ENCODE data around the gene CRELD2.

Gene CRELD2

DNA sequence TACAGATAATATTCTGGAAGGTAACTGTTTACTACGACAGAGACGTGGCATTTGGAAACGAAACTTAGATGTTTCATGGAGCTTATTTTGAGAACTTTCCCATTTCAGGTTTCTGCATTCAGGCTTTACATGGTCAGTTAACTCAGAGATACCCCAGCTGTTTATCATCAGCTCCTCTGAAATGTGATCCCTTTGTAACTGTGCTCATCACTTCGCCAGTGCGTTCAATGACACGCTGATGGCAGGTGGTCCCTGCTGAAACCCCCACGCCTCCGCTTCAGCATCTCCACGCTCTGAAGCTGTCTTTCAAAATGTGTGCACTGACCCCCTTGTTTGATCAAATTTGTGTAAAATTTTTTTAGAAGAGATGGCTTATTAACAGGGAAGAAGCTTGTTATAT lies 30.7 kb upstream of the CRELD2 start:
- DNase-seq = no peak

DNA sequence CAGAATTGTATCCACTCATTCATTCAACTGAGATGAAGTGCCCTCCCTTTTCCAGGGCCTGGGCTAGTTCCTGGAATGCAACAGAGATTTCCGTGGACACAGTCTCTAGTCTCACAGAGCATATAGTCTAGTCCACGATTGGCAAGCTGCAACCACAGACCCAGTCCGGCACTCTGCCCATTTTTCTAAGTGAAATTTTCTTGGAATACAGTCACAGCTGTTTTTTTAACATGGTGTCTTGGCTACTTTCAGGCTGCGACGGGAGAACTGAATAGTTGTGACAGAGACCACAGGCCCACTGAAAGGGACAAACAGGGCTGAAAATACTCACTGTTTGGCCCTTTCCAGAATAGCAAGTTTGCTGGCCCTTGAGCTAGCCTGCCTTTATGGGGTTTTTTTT lies 29.4 kb upstream of the CRELD2 start:
- no peak for DNase-seq

DNA sequence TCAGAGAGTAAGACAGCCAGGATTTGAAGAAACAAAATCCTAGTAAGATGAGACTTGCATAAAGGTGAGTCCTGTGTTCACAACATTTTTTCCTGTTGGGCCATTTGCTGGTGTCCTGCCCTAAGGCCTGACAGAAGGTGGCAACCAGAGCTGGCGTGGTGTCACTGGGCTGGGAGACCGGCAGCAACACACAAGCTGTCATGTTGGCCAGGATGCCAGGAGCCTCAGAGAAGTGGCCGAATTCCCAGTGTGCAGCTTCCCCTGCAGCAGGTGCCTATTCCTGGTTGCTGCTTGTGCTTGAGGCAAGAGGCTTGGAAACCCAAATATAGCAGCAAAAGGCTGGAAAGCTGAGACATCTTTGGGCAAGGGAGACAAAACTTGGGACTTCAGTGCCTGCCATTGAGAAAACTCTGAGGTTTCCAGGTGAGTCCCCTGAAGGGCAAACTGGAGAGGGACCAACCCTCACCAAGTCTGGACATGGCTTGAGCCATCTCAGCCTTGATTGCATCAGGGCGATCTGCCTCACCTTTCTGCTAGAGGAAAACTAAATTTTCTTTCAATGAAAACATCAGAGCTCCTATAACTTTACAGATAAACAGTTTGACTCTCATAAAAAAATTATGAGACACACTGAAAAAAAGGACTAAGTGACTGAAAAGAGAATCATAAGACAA lies 26.1 kb upstream of the CRELD2 start:
- no peak for DNase-seq

DNA sequence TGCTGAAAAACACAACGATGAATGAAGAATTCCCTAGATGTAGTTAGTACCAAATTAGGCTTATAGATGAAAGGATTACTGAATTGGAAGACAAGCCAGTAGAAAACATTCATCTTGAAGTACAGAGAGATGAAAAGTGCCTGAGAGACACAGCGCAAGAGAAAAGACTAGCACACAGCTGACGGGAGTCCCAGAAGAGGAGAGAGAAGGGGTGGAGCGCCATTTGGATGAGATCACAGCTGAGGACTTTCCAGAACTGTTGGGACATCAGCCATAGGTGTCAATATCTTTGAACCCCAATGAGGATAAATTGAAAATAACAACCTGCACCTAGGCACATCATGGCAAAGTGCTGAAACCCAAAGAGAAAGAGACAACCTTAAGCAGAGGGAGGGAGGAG lies 25.4 kb upstream of the CRELD2 start:
- no peak for DNase-seq

DNA sequence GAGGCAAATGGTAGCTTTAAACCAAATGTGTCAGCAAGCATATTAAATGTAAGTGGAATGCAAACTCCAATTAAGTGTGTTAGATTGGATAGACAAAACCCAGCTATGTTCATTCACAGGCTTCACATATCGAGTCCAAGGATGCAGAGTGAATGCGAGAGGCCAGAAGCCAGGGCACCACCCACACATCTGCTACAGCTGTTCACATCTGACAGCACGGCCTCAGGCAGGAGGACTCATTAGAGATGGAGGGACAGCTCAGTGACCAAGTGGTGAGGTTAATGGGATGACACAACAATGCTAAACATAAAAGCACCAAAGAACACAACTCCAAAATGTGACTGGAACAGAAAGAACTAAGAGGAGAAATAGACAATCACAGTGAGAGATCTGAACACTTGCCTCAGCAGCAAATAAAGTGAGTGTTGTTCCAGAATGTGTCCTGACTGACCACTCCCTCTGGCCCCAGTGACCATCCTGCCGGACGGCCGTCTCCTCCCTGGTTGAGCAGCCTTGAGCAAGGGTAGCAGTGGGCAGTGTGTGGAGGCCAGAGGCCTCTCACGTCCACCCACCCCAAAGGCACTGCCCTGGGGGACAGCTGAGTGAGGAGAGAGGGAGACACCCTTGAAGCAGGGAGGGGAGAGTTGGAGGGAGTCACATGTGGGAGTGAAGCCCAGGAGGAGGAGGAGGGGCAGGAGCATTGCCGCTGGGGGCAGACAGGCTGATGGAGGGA lies 23.9 kb upstream of the CRELD2 start:
- no peak for DNase-seq

DNA sequence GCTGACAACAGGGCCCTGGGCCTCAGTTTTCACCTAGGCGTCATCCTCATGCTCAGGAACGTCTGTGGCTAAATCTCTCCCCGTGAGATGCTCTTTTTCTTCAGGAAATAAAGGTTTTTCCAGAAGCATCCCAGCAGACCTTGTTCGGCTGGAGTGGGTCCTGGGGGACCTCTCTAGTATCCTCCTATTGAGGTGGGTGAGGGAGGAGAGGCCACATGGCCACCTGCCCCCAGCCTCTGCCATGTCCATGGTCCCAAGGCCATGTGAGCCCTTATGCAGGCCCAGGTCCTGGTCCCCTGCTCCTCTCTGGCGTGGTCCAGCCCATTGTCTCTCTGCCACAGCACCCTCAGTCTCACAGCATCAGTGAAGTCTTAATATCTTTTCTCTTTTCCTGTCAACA lies 22.2 kb upstream of the CRELD2 start:
- no peak for DNase-seq

DNA sequence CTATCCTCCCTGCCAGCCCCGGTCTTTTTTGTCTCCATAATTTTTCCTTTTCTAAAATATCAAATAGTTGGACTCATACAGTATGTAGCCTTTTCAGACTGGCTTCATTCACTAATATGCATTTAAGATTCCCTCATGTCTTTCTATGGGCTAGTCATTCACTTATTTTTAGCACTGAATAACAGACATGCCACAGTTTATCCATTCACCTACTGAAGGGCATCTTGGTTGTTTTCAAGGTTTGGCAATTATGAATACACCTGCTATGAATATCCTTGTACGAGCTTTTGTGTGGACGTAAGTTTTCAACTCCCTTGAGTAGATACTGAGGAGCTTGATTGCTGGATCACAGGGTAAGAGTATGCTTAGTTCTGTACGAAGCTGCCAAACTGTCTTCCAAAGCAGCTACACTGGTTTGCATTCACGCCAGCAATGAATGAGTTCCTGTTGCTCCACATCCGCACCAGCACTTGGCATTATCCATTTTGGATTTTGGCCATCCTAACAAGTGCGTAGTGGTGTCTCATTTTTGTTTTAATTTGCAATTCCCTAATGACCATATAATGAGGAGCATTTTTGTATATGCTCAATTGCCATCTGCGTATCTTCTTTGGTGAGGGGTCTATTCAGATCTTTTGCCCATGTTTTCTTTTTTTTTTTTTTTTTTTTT lies 21.3 kb upstream of the CRELD2 start:
- no peak for DNase-seq

DNA sequence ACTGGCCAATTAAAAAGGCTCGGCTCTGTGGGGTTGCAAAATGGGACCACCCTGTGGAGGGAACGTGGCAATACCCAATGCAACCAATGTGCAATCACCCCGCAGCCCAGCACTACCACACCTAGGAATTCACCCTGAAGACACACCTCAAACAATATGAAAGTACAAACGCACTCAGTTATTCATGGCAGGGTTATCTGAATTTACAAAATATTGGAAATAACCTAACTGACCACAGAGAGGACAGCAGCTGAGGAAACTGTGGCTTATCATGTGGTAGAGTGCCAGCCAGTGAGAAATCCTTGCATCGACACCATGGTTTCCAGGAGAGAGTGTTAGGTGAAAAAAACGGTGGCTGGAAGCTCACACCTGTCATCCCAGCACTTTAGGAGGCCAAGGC lies 18.9 kb upstream of the CRELD2 start:
- DNase-seq = no peak

DNA sequence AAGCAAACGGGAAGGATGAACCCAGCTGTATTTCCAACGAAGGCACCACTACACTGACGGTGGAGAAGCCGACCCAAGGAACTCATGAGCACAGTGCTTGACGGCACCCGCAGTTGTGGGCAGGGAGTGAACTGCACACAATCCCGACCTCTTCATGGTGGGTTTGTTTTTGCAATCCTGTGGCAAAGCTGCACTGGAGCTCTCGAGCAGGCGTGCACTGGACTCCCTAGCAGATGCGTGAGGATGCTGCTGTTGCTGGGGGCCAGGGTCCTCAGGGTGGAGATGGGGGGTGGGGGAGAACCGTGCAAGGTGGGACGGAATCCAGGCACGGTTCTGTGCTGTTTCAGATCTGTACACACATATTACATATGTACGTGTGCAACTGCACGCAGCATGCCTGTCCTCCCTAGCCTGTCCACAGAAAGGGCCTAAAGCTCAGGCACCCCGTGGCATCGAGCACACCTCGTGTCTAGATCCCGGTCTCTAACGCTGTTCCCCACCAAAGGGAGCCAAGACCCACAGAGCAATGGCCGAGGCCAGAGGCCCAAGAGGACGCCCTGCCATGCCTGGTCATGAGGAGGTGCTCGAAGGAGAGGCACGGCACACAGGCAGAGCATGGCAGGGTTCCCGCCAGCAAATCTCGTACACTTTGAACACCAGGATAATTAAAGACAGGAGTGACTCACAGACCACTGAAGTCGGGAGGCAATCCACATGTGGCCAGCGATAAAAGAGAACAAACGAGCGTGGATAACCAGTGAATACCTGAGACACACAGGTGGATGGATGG lies 17.8 kb upstream of the CRELD2 start:
- no peak for DNase-seq

DNA sequence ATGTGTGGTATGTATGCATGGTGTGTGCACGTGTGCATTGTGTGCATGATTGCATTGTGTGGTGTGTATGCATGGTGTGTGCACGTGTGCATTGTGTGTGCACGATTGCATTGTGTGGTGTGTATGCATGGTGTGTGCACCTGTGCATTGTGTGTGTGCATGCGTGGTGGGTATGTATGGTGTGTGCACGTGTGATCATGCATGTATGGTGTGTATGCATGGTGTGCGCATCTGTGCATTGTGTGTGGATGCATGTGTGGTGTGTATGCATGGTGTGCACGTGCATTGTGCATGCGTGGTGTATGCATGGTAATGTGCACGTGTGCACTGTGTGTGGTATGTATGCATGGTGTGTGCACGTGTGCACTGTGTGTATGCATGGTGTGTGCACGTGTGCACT lies 17.0 kb upstream of the CRELD2 start:
- DNase-seq = no peak

DNA sequence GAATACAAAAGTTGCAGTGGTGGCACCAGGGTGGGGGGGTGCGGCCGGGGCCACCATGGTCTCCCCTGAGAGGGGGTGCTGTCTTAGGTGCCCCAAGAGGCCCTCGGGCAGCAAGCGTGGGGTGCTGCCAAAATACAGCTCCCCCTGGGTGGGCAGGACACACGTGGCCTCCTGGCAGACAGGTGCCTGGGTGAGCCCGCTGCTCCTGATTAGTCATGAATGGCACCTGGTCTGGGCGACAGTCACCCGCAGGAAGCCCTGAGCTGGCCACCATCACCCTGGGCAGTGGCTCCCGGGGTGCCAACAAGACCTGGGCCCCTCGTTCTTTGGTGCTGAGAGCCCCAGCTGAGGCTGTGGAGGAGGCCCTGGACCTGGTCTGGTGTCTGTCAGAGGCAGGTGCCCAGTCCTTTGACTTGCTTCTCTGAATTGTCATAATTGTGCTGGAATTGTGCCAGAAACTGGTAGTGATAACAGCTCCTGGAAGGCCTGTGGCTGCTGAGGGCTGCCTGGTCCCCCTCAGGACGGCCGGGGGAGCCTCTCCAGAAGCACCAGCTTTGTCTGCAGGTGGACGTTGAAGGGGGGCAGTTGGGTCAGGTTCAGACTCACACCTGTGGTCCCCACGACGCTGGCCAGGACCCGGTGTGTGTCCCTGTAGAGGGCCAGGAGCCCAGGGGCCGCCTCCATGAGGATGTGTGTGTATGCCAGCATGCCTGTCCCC lies 15.0 kb upstream of the CRELD2 start:
- DNase-seq = no peak

DNA sequence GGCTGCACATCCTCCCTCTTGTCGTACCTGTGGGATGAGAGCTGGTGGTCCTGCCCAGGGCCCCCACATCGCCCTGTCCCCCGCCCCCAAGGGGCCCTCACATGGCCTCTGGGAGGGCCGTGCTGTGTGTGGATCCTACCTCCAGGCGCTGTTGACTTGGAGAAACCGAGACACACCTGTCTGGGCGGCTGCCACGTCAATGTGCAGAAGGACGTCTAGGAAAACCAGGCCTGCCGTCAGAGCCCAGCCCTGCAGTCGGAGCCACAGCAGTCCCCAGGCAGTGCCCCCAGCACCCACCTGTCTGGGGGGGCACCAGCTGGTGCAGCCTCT lies 14.4 kb upstream of the CRELD2 start:
- DNase-seq = no peak

DNA sequence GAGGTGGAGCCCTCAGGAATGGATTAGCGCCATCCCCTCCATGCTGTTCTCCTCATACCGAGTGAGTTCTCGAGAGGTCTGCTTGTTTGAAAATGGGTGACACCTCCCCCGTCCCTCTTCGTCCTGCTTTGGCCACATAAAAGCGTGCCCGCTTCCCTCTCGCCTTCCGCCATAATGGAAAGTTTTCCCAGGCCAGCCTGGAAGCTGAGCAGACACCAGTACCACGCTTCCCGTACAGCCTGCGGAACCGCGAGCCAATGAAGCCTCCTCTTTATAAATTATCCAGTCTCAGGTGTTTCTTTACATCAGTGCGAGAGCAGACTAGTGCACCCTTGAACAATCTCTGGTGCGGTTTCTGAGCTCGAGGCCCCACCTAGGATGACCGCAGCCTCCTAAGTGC lies 13.0 kb upstream of the CRELD2 start:
- DNase-seq = no peak

DNA sequence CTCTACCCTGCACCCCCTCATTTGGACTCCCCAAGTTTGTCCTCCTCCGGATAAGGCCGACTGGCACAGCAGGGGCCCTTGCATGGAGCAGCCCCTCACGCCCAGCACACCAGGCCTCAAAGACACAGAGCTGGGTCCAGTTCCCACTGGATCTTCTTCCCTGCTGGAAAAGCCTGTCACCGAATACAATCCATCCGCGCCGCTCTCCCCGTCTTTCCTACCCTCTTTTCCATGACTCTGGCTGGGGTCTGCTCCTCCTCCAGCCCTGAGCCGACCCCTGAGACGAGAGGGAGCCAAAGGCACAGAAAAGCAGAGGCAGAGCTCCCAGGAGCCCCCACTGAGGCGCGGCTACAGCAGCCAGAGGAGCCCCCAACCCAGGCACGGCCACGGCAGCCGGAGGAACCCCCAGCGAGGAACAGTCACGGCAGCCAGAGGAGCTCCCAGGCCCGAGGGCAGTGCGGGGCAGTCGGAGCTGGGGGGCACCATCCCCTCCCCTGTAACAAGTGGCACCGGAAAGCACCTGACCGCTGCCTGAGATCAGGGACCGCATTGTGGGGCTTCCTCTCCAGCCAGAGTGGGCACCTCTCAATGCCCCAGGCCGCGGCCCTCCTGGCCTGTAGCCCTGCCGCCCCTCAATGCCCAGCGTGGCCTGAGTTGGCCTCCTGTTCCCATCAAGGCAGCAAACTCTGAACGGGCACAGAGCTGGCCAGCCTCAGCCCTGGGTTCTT lies 12.2 kb upstream of the CRELD2 start:
- no peak for DNase-seq

DNA sequence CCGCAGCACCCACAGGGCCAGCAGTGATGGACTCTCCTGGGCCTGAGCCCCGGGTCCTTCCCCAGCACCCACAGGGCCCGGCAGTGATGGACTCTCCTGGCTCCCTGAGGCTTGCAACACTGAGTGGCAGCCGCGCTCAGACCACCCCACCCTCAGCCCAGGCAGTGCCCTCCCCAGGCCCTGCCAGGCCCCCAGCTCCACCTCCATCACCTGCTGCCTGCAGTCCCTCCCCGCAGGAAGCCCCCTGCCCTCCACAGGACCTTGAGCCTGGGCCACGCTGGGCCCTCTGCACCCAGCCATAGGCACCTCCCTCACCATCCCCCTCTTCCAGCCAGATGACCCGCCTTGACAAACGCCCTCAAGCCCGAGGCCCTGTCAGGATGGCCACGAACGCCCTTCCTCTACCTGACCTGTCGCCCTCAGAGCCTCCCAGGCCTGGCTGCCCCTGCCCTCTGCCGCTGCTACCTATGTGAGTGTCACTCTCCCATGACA lies 11.6 kb upstream of the CRELD2 start:
- DNase-seq = no peak

DNA sequence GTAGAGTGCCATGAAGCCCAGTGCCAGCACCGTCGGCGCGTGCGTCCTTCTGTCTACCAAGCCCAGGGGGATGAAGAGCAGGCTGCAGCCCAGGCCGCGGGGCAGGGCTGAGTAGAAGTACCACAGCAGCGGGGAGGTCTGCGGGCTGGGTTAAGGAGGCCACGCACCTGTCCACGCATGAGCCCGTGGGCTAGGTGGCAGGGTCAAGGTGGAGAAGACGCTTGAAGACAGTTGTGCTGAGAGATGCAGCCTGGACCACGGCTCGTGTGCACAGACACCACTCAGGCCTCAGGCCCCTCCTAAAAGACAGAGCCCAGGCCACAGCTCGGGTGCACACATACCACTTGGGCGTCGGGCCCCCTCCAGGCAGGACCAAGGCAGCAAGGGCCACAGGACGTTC lies 10.6 kb upstream of the CRELD2 start:
- DNase-seq = no peak

DNA sequence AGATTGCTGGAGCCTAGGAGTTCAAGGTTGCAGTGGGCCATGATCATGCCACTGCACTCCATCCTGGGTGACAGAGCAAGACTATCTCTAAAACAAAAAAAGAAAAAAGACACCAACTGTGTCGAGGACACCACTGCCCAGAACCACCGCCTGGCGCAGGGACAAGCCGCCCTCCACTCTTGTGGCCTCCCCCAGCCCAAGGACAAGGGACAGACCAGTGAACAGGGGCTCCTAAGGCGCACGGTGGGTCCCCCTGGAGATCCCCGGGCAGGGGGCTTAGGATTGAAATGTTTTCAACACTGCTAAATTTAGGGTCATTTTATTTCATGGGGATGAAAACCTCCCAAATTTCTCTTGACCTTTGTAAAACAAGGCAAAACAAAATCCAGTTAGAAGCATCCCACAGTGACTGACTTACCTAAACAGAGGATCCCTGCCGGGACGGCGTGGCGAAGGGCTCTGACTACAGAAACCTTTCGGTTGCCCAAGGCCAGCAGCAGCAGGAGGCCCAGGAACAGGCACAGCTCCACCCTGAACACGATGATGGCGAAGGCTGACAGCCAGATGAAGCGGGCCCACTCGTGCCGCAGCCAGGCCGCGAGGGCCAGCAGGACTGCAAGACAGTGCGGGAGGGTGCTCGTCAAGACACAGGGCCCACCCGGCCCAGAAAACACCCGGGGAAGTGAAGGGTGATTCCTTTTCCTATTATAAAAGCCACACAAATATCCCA lies 8.8 kb upstream of the CRELD2 start:
- DNase-seq = no peak

DNA sequence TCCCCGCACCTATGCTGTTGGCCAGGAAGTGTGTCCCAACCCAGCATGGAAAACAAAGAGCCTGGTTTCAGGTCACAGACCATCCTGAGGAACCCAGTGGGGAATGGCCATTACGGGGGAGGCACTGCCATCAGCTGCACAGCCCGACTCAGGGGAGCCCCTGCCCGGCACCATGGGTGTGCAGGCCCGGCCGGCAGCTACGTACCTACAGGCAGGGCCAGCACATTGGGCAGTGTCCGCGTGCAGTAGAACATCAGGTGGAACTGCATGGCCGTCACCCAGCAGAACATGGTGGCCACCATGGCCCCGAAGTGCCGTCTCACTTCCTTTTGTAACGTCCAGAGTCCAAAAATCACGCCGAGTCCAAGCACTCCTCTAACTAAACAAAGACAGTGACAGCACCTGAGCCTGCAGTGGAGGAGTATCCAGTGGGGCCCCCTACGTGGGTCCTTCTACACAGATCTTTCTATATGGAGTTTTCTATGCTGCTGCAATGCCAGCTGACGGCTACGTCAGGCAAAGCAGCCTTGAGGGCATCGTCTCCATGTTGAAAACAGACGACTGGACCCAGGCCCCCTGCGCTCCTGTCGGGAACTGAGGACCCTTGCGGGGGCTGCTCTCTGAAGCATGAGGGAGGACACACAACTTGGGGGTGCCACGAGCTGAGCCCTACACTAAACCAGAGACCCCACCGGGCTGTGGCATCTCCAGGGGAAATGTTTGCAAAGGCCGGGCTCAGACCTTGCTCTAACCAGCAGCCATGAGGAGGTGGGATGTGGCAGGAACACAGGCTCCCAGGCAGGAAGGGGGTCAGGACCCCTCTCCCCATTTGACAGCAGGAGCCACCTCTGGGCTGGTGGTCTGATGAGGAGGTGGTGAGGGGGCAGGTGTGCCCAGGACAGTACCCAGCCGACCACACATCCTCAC lies 7.9 kb upstream of the CRELD2 start:
- no peak for DNase-seq

DNA sequence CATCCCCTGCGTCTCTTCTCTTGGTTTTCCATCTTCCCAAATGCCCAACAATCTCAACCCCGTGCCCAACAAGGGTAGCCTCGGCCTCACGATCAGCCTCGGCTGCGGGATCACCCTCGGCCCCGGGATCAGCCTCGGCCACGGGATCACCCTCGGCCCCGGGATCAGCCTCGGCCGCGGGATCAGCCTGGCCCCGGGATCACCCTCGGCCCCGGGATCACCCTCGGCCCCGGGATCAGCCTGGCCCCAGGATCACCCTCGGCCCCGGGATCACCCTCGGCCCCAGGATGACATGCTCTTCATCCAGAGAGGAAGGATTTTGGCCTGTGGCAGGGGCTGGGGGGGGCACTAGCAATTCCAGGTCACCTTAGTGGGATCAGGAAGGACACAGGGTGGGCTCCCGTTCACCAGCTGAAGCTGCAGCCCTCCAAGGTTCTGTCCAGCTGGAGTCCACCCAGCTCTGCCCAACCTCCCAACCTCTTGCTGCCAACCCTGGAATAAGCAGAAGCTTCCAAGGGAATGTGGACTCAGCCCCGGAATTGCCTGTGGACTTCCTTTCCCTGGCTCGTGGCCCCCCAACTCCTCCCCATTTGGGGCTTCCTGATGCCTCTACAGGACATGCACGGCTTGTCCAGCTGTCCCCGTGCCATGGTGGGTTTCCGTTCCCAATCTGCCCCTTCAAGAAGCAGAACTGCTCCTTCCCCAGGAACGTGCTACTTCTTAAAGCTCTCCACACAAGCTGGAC lies 6.4 kb upstream of the CRELD2 start:
- DNase-seq = no peak

DNA sequence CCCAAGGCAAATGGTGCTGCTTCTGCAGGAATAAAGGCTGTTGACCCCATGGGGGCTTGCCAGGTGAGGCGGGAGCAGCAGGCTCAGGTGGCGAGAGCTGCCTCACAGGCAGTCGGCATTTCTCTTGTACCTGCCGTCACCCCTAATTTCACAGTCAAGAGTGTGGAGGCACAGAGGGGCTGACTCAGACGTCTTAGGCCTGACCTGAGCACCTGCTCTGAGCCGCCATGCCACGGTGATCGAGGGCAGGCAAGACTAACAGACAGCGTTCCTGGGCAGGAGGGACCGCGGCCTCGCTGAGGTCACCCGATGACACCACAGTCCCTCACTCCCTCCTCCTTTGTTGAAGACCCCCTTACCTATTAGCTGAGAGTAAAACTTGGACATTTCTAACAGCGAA lies 5.4 kb upstream of the CRELD2 start:
- DNase-seq = no peak
